Psoas muscle (tissue), 8 donors: ENCODE results near the gene DHRS7C. TPM values are rescaled to one million over a fixed set of nuclear protein-coding genes. Genes with fewer than 3 reads are reported as not detected.

Experiments
- ATAC-seq, 4 donors: fragments of 200-7000 bp; cut with Tn5 transposase; one replicate each; pipeline ENCODE4 v1.9.1; 2020; ENCODE audit warnings: moderate library complexity in 3 of 4, mild to moderate bottlenecking in 2 of 4
- DNase-seq, 2 donors: peaks; one replicate each; pipeline ENCODE4 v3.0.0-alpha.2; 2020
- H3K27ac ChIP-seq: fragments of 200-600 bp; one replicate; pipeline ENCODE4 v1.8.0; 2022
- H3K27me3 ChIP-seq, 3 donors: fragments of 200-600 bp in 1 of 3; one replicate each; pipeline versions ENCODE4 v1.6.1 to v1.8.0; 2013 to 2022; ENCODE audit warnings: low read length in 2 of 3, mild to moderate bottlenecking in 2 of 3, moderate library complexity in 1 of 3; ENCODE audit not compliant: insufficient read depth in 3 of 3
- H3K36me3 ChIP-seq, 2 donors: fragments of 200-600 bp in 1 of 2; one replicate each; pipeline versions ENCODE4 v1.6.1 to v1.8.0; 2013 to 2022; ENCODE audit warnings: low read depth in 1 of 2, mild to moderate bottlenecking in 1 of 2, moderate library complexity in 1 of 2; ENCODE audit not compliant: insufficient read depth in 1 of 2
- H3K4me1 ChIP-seq: fragments of 200-600 bp; one replicate; pipeline ENCODE4 v1.8.0; 2022
- H3K4me3 ChIP-seq: fragments of 200-600 bp; one replicate; pipeline ENCODE4 v1.8.0; 2022; ENCODE audit warnings: mild to moderate bottlenecking
- H3K9me3 ChIP-seq: fragments of 200-600 bp; one replicate; pipeline ENCODE4 v1.8.0; 2022
- CTCF ChIP-seq: fragments of 200-600 bp; IDR thresholded peaks from one replicate; pipeline ENCODE4 v1.8.0; 2022; ENCODE audit warnings: antibody characterized with exemption
- WGBS, 3 donors: extraction: QIAGEN DNeasy Blood & Tissue Kit; methylation state at CpG; one replicate each; pipeline versions ENCODE4 v1.1.6 to v1.1.7; 2013; 5-methylcytosine and 5-hydroxymethylcytosine counted together
- intact Hi-C, 2 donors: fragments of 100-400 bp; cut with DNase I; formaldehyde crosslinking; loops; one replicate each; pipeline versions ENCODE4 v1.11.0 to v1.14.2; 2022
- long read RNA-seq, 2 donors: library from polyadenylated mRNA; unstranded; transcript quantifications; one replicate each; pipeline ENCODE4 v2.0.0, GENCODE V29; 2021
- polyA plus RNA-seq, 3 donors: library from polyadenylated mRNA; stranded (reverse); fragments of 200-250 nt; gene quantifications; one replicate each; pipeline ENCODE4 v1.2.3, GENCODE V29; 2013
- total RNA-seq, 4 donors: library from RNA; stranded (reverse); fragmentation: NEBNext Ultra II Directional in 2 of 4; extraction: Animal tissue kit (Norgen Biotek cat#: 25700) in 2 of 4; gene quantifications; one replicate each; pipeline versions ENCODE4 v1.2.1 to v1.2.4, GENCODE V29; 2021 to 2023
- donor health status: healthy with polysubstance abuse.
- donor health status: DM: no; HTN: no; CAD: no; lungs with moderate emphysema.
- donor health status: Bipolar disorder and iron deficiency.
- donor health status: healthy.
- donor health status: DM: yes; HTN: yes; CAD: no.
- donor health status: DM: no; HTN: no; CAD: no.
- donor health status: DM: no; HTN: no; CAD: no.
- donor health status: DM: yes; HTN: yes; CAD: no.

DHRS7C gene, protein sequence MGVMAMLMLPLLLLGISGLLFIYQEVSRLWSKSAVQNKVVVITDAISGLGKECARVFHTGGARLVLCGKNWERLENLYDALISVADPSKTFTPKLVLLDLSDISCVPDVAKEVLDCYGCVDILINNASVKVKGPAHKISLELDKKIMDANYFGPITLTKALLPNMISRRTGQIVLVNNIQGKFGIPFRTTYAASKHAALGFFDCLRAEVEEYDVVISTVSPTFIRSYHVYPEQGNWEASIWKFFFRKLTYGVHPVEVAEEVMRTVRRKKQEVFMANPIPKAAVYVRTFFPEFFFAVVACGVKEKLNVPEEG
- total RNA-seq (10 to 100 TPM; 34.3 to 73.3 (median 40.4) TPM), polyA plus RNA-seq (100 to 1,000 TPM in 1 of 3 donors, 10 to 100 TPM in 2; 26.9 to 112 (median 95.8) TPM)
- long read RNA-seq, donor 1, partial matches to known transcripts: 0 of 9 reads
- long read RNA-seq, donor 1, other reads (novel, unspliced or antisense): 9 of 9 reads
- long read RNA-seq, donor 2, partial matches to known transcripts: 5 of 33 reads
- long read RNA-seq, donor 2, other reads (novel, unspliced or antisense): 27 of 33 reads

GRCh38 chr17:9790889-9791876 lies at the start of gene DHRS7C:
TSS of gene DHRS7C (minus strand) at chr17:9791592. CDS start at chr17:9791284, 308 bp downstream.
- Histone ChIP-seq H3K9me3 (no peaks in the 10 kb centered on the region), H3K27me3 (no peaks in the 10 kb centered on the region), H3K4me1 (peaks cover 36% of the 10 kb centered on the region), H3K27ac (peak within 1 kb of the TSS; percentile 79), H3K36me3 (no peaks in the 10 kb centered on the region), H3K4me3 (peak within 1 kb of the TSS; percentile 47)
- DNase-seq: peak; percentile 51 to 73
- 22 to 33% (median 25%) methylated on average over 15 of the region's 15 CpGs for WGBS, 3 donors
- TF ChIP-seq CTCF: no peak
- peak; percentile 91 to 93 (median 92) for ATAC-seq
- intact Hi-C loops: no loop called here

DNA sequence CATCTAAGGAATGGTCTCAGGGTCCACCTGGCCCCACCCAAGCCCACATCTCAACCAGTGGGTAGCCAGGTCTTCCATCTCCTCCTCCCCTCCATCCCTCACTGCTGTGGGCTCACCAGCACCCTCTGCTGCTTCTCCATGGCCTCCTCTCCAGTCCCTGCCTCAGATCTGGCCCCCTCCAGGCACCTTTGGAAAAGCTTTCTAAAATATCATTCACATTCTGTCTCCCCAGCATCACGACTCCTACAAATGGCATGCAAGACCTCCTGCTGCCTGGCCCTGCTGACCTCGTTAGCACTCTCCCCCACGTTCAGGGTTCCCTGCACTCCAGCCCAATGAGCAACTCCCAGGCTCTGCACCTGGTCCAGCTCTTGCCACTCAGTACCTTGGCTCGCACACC lies 48.0 kb upstream of the DHRS7C start:
- H3K27ac ChIP-seq: no peak overlapping the region

GRCh38 chr17:9837551-9838471 lies 46.4 kb upstream of the DHRS7C start:
- DNase-seq (peak; percentile 73 to 74), ATAC-seq (peak; percentile 31 to 65 (median 64))
- Histone ChIP-seq H3K36me3 (no peaks in the 10 kb centered on the region), H3K27me3 (no peaks in the 10 kb centered on the region), H3K27ac (no peak overlapping the region), H3K4me3 (no peak overlapping the region), H3K9me3 (no peaks in the 10 kb centered on the region), H3K4me1 (peaks cover 13% of the 10 kb centered on the region)
- TF ChIP-seq CTCF: no peak
- WGBS, 3 donors: 27 to 54% (median 43%) methylated on average over 11 of the region's 11 CpGs
- intact Hi-C loops: no loop called here

More for the DNA sequence above, 48.0 kb upstream of the DHRS7C start:
- ATAC-seq (no peak), DNase-seq (no peak)
- Histone ChIP-seq H3K36me3 (no peaks in the 10 kb centered on the region), H3K9me3 (no peaks in the 10 kb centered on the region), H3K27me3 (no peaks in the 10 kb centered on the region), H3K4me3 (no peak overlapping the region), H3K4me1 (peaks cover 26% of the 10 kb centered on the region)
- intact Hi-C loops: no loop called here
- TF ChIP-seq CTCF: no peak
- 77 to 88% (median 77%) methylated on average over 4 of the region's 4 CpGs for WGBS, 3 donors

DNA sequence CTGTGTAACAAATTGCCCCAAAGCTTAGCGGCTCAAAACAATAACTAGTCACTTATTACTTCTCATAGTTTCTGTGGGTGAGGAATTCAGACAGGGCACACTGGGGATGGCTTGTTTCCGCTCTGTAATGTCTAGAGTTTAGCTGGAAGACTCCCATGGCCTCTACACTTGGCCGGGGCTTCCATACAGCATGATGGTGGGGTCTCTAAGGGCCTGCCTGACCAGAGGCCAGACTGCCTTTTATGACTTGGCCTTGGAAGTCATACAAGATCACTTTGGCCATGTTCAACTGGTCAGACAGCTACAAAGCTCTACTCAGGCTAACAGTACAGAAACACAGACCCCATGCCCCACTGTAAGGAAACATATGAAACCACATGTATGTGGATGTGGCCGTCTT lies 42.5 kb upstream of the DHRS7C start:
- Histone ChIP-seq H3K4me1 (no peaks in the 10 kb centered on the region), H3K27ac (no peak overlapping the region), H3K9me3 (no peaks in the 10 kb centered on the region), H3K4me3 (no peak overlapping the region), H3K36me3 (no peaks in the 10 kb centered on the region), H3K27me3 (no peaks in the 10 kb centered on the region)
- WGBS, 3 donors: 87 to 92% (median 91%) methylated on average over 4 of the region's 4 CpGs
- no peak for ATAC-seq
- no peak for TF ChIP-seq CTCF
- DNase-seq: no peak
- intact Hi-C loops: no loop called here
